HEK293T (cell line): ENCODE data around the gene NFAT5.

Experiments used
- FOXA1 ChIP-seq: fragments of 450-650 bp; IDR thresholded peaks from 2 replicates; pipeline ENCODE4 v1.6.1; 2016; ENCODE audit warnings: mild to moderate bottlenecking
- FOXK2 ChIP-seq: fragments of 450-650 bp; IDR thresholded peaks from 2 replicates; pipeline ENCODE4 v1.6.1; 2016; ENCODE audit warnings: mild to moderate bottlenecking
- FOXM1 ChIP-seq: fragments of 450-650 bp; IDR thresholded peaks from 2 replicates; pipeline ENCODE4 v1.6.1; 2017; ENCODE audit warnings: mild to moderate bottlenecking, borderline replicate concordance
- SUZ12 ChIP-seq: fragments of 450-650 bp; IDR thresholded peaks from 2 replicates; pipeline ENCODE4 v1.6.1; 2016; ENCODE audit warnings: mild to moderate bottlenecking
- ZNF384 ChIP-seq: fragments of 450-650 bp; IDR thresholded peaks from 2 replicates; pipeline ENCODE4 v1.6.1; 2016

GRCh38 chr16:69721441-69721957 is 155.7 kb downstream of the NFAT5 start:
- TF ChIP-seq FOXK2: no peak
- no peak for TF ChIP-seq SUZ12
- no peak for TF ChIP-seq ZNF384
- no peak for TF ChIP-seq FOXM1
- no peak for TF ChIP-seq FOXA1
